UCSD-AML1 (cell line): ENCODE results near the gene CCDC24.

ENCODE experiments used
- DNase-seq: peaks from one replicate; lab custom pipeline; 2025; ENCODE audit not compliant: unreplicated experiment; lab: John Stamatoyannopoulos, UW

Gene CCDC24

GRCh38 chr1:43980255-43981134 is 10.9 kb upstream of the CCDC24 start:
- DNase-seq = no peak

DNA sequence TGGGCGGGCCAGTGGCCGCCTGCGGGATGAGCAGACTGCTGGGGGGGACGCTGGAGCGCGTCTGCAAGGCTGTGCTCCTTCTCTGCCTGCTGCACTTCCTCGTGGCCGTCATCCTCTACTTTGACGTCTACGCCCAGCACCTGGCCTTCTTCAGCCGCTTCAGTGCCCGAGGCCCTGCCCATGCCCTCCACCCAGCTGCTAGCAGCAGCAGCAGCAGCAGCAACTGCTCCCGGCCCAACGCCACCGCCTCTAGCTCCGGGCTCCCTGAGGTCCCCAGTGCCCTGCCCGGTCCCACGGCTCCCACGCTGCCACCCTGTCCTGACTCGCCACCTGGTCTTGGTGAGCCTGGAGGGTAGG is 10.3 kb upstream of the CCDC24 start:
- no peak for DNase-seq

GRCh38 chr1:43981636-43982035 is 9.8 kb upstream of the CCDC24 start:
- no peak for DNase-seq

- no peak for DNase-seq
Observed at GRCh38 chr1:43982241-43982640, 9.2 kb upstream of the CCDC24 start.

DNA sequence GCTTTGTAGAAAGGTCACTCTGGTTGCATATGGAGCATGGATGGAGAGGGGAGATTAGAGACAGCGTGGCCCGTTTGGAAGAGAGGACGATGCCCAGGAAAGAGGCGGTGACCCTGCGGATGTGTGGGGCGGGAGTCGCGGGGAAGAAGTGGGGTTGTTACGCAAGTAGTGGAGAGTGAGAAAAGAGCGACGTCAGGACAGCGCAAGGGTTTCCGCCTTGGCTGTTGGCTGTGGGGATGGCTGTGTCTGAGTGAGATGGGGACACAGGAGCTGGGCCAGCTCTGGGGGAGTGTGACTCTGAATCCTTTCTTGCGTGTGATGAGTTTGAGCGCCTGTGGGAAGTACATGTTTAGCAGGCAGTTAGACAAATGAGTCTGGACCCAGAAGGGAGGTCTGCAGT is 8.6 kb upstream of the CCDC24 start:
- no peak for DNase-seq

DNA sequence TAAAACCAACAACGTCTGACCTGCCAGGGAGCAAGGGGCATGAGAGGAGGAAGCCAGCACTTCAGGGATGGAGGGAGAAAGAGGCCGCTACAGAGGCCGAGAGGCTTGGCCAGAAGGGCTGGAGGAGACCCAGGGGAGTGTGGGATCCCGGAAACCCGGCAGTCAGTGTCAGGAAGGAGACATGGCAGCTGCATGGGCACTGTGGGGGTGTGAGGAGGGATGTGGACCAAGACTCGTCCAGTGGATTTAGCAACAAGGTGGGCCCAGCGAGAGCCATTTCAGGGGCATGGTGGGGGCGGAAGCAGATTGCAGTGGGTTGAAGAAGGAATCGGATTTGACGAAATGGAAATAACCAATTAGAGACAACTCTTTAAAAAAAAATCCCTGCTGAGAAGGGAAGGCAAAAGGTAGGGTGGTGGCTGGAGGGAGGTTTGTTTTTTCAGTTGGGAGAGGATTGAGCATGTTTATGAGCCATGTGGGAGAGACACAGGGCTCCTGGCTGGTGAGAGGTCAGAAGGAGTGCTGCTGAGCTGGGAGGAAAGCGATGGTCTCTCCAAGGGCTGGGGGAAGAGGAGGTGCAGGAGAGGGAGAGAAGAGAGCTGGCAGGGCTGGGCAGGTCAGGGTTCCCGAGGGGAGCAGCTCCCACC is 8.0 kb upstream of the CCDC24 start:
- no peak for DNase-seq

GRCh38 chr1:43984855-43985254 is 6.5 kb upstream of the CCDC24 start:
- no peak for DNase-seq

DNA sequence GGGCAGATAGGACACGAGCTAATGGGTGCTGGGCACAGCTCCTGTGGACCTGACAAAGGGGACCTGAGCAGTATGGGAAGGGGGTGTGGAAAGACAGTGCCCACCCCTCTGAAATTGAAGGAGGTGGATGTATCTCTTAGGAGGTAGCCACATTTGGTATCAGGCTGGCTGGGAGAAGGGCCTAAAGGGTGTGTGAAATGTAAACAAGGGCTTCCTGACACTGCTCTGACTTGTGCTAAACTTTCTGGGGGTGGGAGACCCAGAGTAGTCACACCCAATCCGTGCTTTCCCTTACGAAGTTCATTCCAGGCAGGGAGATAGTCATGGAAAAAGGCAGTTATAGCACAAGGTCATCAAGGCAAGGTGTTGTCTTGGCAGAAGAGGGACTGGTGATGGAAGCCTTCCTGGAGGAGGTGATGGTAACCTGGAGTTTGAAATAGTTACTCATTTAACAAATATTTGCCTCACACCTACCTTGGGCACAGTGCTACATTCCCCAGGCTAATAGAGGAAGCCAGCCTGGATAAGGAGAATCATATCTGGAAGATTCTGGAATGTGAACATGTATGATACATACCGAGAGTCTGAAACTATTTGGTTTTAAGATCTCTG is 5.3 kb upstream of the CCDC24 start:
- DNase-seq = no peak

GRCh38 chr1:43986712-43987111 is 4.7 kb upstream of the CCDC24 start:
- DNase-seq = no peak

- DNase-seq = no peak
Observed at GRCh38 chr1:43987159-43987902, 4.1 kb upstream of the CCDC24 start.

GRCh38 chr1:43990271-43991199 is 864 bp upstream of the CCDC24 start:
- DNase-seq = no peak

GRCh38 chr1:43991200-43991475 is 261 bp upstream of the CCDC24 start:
- no peak for DNase-seq

DNA sequence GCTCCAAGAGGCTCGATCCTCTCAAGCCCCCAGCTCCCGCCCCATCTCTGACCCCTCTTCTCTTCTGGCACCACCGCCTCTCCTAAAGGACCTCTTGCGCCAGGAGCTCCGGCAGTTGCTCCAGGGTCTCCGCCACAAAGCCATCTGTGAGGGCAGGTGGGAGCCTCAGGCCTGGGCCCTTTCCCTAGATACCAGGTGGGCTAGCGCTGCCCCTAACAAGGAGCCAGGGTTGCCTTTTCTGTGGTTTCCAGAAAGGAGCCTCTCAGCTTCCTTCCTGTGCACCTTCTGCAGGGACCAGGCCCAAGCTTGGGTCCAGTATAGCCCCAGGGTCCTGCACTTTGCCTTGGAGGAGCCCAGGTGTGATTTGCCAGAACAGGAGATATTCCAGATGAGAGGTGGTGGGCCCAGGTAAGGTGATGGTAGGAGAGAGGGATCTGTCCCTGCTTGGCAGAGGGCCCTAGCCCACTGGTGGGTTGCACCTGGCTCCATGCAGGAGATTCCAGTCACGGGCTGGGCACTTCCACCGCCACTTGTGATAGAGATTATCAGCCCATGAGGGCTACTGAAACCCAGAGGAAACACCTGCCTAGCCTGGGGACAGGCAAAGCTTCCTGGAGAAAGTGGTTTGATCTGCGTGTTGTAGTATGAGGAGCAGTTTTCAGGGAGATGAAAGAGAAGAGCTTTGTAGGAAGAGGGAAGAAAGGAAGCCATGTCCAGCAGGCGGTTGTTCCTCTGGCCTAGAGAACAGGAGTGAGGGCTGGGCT is 1.0 kb downstream of the CCDC24 start:
- no peak for DNase-seq

DNA sequence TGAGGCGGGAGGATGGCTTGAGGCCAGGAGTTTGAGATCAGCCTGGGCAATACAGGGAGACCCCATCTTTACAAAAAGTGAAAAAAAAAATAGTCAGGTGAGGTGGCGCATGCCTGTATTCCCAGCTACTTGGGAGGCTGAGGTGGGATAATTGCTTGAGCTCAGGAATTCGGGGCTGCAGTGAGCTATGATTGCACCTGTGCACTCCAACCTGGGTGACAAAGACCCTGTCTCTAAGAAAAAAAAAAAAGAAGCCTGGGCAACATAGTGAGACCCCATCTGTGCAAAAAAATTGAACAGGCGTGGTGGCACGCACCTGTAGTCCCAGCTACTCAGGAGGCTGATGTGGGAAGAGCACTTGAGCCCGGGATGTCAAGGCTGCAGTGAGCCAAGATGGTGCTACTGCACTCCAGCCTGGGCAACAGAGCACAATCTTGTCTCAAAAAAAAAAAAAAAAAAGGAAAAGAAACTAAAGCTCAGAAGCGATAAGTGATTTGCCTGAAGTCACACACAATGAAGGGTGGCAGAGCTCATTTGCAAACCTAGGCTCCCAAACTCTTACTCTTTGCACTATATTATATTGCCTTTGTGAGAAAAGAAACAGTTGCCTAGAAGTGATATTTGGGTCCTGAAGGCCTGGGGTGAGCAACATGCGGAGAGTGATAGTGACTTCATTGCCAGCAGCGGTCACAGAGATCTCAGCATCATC is 2.0 kb downstream of the CCDC24 start:
- DNase-seq = no peak

DNA sequence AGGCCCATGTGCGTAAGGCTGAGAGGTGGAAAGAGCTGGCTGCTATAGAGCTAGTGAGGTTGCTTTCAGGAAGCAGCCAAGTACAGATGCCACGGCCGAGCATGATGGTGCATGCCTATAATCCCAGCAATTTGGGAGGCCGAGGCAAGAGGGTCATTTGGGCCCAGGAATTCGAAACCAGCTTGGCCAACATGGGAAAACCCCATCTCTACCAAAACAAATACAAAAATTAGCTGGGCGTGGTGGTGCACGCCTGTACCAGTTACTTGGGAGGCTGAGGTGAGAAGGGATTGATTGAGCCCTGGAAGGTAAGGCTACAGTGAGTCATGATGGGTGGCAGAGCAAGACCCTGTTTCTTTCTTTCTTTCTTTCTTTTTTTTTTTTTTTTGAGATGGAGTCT is 2.7 kb downstream of the CCDC24 start:
- no peak for DNase-seq

DNA sequence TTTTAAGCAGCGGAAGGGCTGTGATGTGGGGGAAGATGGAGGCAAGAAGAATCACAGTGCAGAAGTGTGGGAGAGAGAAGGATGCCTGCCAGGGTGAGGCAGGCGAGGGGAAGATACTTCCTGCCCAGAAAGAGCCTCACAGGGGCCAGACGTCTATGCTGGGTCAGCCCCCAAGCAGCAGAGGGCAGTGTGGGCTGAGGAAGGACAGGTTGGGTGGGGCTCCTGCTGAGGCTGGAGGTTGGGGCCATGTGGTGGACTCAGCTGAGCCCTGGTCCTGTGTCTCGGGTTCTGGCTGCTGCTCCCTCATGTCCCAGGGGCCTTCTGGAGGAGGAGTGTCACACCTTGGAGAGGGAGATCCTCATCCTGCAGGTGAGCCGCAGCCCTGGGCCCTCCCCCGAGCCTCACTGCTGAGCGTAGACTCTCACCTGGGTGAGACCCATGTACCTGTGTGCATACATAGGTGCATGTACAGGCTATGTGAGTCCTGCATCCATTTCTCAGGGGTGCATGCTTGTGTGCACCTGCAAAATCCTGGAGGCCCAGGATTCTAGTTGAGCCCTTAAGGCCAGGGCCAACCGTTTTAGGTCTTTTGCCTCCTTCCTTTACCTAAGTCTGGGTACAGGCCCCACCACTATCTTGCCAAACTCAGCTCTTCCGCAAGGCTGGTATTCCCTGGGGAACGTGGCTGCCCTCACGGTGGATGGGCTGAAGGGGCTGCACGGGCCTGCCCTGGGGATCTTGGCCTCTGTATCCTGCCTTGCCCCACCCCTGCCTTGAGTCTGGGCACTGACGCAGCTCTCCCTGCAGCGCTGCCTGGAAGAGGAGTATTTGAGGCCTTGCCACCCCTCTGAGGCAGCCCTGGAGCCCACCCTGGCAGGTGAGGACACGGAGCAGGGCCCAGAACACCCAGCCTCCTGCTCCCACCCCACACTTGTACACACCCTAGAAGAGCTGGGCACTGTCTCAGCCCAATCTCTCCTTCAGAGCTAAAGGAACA is 3.7 kb downstream of the CCDC24 start:
- peak; percentile 45 for DNase-seq

- DNase-seq = no peak
Observed at GRCh38 chr1:43995984-43996732, 4.8 kb downstream of the CCDC24 start.
